HepG2 (cell line): ENCODE data around the gene INTU. TPM values are rescaled to one million over a fixed set of nuclear protein-coding genes. Genes with fewer than 3 reads are reported as not detected.

Experiments used
- ASH2L ChIP-seq: fragments of 300-600, 200-600 bp; sonication (generic); IDR thresholded peaks from 2 replicates; pipeline ENCODE4 v1.7.0; 2017; ENCODE audit warnings: low read depth, mild to moderate bottlenecking, moderate library complexity, mixed read lengths, low read length; ENCODE audit not compliant: insufficient read length
- CENPBD1 ChIP-seq: sonication (generic); formaldehyde crosslinking; IDR thresholded peaks from 2 replicates; pipeline ENCODE4 v1.8.0; 2022; ENCODE audit warnings: missing genetic modification reagents, low read depth, mild to moderate bottlenecking, borderline replicate concordance
- CREBL2 ChIP-seq: sonication (generic); formaldehyde crosslinking; IDR thresholded peaks from 2 replicates; pipeline ENCODE4 v1.8.1; 2023; ENCODE audit warnings: missing genetic modification reagents, mild to moderate bottlenecking, borderline replicate concordance
- FOXO1 ChIP-seq: sonication (generic); formaldehyde crosslinking; IDR thresholded peaks from 2 replicates; pipeline ENCODE4 v1.4.0; 2020; ENCODE audit warnings: missing genetic modification reagents
- HHEX ChIP-seq: IDR thresholded peaks from 2 replicates; pipeline ENCODE4 v1.6.1; 2016; ENCODE audit warnings: control low read depth
- HINFP ChIP-seq: sonication (generic); formaldehyde crosslinking; IDR thresholded peaks from 2 replicates; pipeline ENCODE4 v1.4.0; 2020; ENCODE audit warnings: low read depth, mild to moderate bottlenecking, missing genetic modification reagents
- IRF9 ChIP-seq: sonication (generic); formaldehyde crosslinking; IDR thresholded peaks from 2 replicates; pipeline ENCODE4 v1.8.0; 2022; ENCODE audit warnings: missing genetic modification reagents, mild to moderate bottlenecking, borderline replicate concordance
- KAT7 ChIP-seq: IDR thresholded peaks from 2 replicates; pipeline ENCODE4 v1.6.1; 2018; ENCODE audit warnings: borderline replicate concordance, missing compliant biosample characterization
- MAFF ChIP-seq: IDR thresholded peaks from 2 replicates; pipeline ENCODE4 v1.6.1; 2011; ENCODE audit warnings: low read depth, low read length, improper control_type of control experiment
- MAX ChIP-seq: IDR thresholded peaks from 2 replicates; pipeline ENCODE4 v1.6.1; 2012; ENCODE audit warnings: inconsistent platforms
- NFATC3 ChIP-seq: sonication (generic); formaldehyde crosslinking; IDR thresholded peaks from 2 replicates; pipeline ENCODE4 v1.5.1; 2020; ENCODE audit warnings: mild to moderate bottlenecking, missing genetic modification reagents
- NFIC ChIP-seq: IDR thresholded peaks from 2 replicates; pipeline ENCODE4 v1.6.1; 2012; ENCODE audit warnings: mild to moderate bottlenecking, low read length, inconsistent platforms
- POLR2AphosphoS2 ChIP-seq: IDR thresholded peaks from 2 replicates; pipeline ENCODE4 v1.6.1; 2011; ENCODE audit warnings: low read depth, low read length, improper control_type of control experiment
- STAT6 ChIP-seq: sonication (generic); formaldehyde crosslinking; IDR thresholded peaks from 2 replicates; pipeline ENCODE4 v1.4.0; 2020; ENCODE audit warnings: missing genetic modification reagents, mild to moderate bottlenecking, borderline replicate concordance
- THRA ChIP-seq: sonication (generic); formaldehyde crosslinking; IDR thresholded peaks from 2 replicates; pipeline ENCODE4 v1.4.0; 2020; ENCODE audit warnings: missing genetic modification reagents, borderline replicate concordance
- ZNF564 ChIP-seq: sonication (generic); formaldehyde crosslinking; IDR thresholded peaks from 2 replicates; pipeline ENCODE4 v1.8.1; 2023; ENCODE audit warnings: mild to moderate bottlenecking, missing genetic modification reagents
- ZNF580 ChIP-seq: IDR thresholded peaks from 2 replicates; pipeline ENCODE4 v1.6.1; 2016; ENCODE audit warnings: low read depth, borderline replicate concordance
- ZSCAN29 ChIP-seq: sonication (generic); formaldehyde crosslinking; conservative IDR thresholded peaks from 2 replicates; pipeline ENCODE4 v1.4.0; 2020; ENCODE audit warnings: mild to moderate bottlenecking, missing genetic modification reagents
- polyA plus RNA-seq, 8 experiments: library from polyadenylated mRNA; depleted of rRNA in 3 of 8; stranded (reverse) in 7 of 8; unstranded in 1 of 8; fragments of >200 nt; fragmentation: Illumina TruSeq in 4 of 8; extraction: Trizol in 4 of 8; gene quantifications; 2 replicates each; pipeline versions ENCODE4 v1.2.1 to v1.2.3, GENCODE V29; 2011 to 2016; ENCODE audit warnings: low read depth in 4 of 8, missing spikeins in 1 of 8, mixed read lengths in 1 of 8; ENCODE audit not compliant: insufficient read depth in 1 of 8
- total RNA-seq, 5 experiments: library from RNA; depleted of rRNA; stranded (reverse); fragments of >200 nt; fragmentation: Illumina TruSeq; extraction: Trizol; gene quantifications; 2 replicates each; pipeline ENCODE4 v1.2.3, GENCODE V29; 2016; ENCODE audit warnings: low read depth in 1 of 5

Gene INTU
- total and polyA plus RNA-seq, 2 of the 13 experiments (the other 11 are each of a cell fraction or from before 2014, with no cell fraction given), result 5.3 to 6.2 TPM

- TF ChIP-seq HINFP (CRISPR knock-in tag), result no peak
- TF ChIP-seq HHEX, result no peak
- no peak for TF ChIP-seq IRF9 (CRISPR knock-in tag)
- TF ChIP-seq ASH2L, result no peak
- no peak for TF ChIP-seq ZSCAN29 (CRISPR knock-in tag)
- TF ChIP-seq MAX, result peak; percentile 47
- TF ChIP-seq MAFF, result no peak
- 0 out of 2 replicates have a peak, but pooled peaks have one; percentile 41 for TF ChIP-seq CREBL2
- no peak for TF ChIP-seq THRA
- TF ChIP-seq POLR2AphosphoS2, result no peak
- no peak for TF ChIP-seq KAT7
- no peak for TF ChIP-seq CENPBD1 (CRISPR knock-in tag)
- TF ChIP-seq STAT6 (CRISPR knock-in tag), result no peak
- no peak for TF ChIP-seq FOXO1 (CRISPR knock-in tag)
- TF ChIP-seq NFATC3 (CRISPR knock-in tag), result no peak
- TF ChIP-seq ZNF580 (CRISPR knock-in tag), result no peak
- no peak for TF ChIP-seq ZNF564 (CRISPR knock-in tag)
- TF ChIP-seq NFIC, result no peak
Measured at GRCh38 chr4:127622921-127623796, 9.6 kb upstream of the INTU start (continued).
